Measurements from ENCODE around the gene RPTOR. TPM values are rescaled to one million over a fixed set of nuclear protein-coding genes. Genes with fewer than 3 reads are reported as not detected.
A peak's percentile ranks its signal among the peaks of the same experiment; 100 is the strongest.

The RPTOR gene
- total RNA-seq, 1 experiment from 2014 or later: 58.0 TPM

GRCh38 chr17:80497726-80498241 is 46.9 kb upstream of the RPTOR start:
- Histone ChIP-seq H3K9me3 (ENCODE audit: control insufficient read depth, insufficient read depth, low read depth, low read length) (no peaks in the 10 kb centered on the region), H3K4me1 (ENCODE audit: control insufficient read depth, insufficient read depth, low read length) (no peaks in the 10 kb centered on the region), H3K27me3 (ENCODE audit: control insufficient read depth, insufficient read depth, low read length) (no peaks in the 10 kb centered on the region), H3K27ac (ENCODE audit: low read length) (no peak overlapping the region), H3K36me3 (ENCODE audit: control insufficient read depth, insufficient read depth, low read length) (no peaks in the 10 kb centered on the region), H3K4me3 (ENCODE audit: low read depth in 2 of 2, low read length in 2 of 2) (no peak overlapping the region)
- intact Hi-C loops (cut with micrococcal nuclease; ENCODE audit: unreplicated experiment): no loop called here
- BruUV-seq (replicated peaks): no TSS peak
- ATAC-seq: no peak
- ChIA-PET POLR2A (interaction anchor here (0.6 kb wide), 1 partner anchor 936 kb away, joined by 4 read pairs; no protein-coding TSS in a partner anchor), CTCF (interaction anchor here (0.7 kb wide), 1 partner anchor 18 kb away, joined by 4 read pairs; no protein-coding TSS in a partner anchor)
- TF ChIP-seq SIN3A (IDR thresholded peaks at IDR 0.05; ENCODE audit: borderline replicate concordance, insufficient read depth, low read depth, low read length) (no peak), TCF7L2 (IDR thresholded peaks at IDR 0.05; ENCODE audit: low read depth, low read length) (no peak), POLR2AphosphoS5 (IDR thresholded peaks at IDR 0.05; ENCODE audit: low read depth, low read length) (no peak), REST (IDR thresholded peaks at IDR 0.05; ENCODE audit: insufficient read depth in 1 of 2, low read depth in 2 of 2, low read length in 1 of 2) (no peak), CTCF (IDR thresholded peaks at IDR 0.05) (no peak)
- DNase-seq (ENCODE audit: low read depth, low spot score): peak; percentile 8
- in situ Hi-C loops (cut with HindIII; ENCODE audit: low pct_unique_long_range_greater_than_20kb, low sequenced_read_pairs): no loop called here

- Histone ChIP-seq H3K27ac (ENCODE audit: low read length) (no peak overlapping the region), H3K27me3 (ENCODE audit: control insufficient read depth, insufficient read depth, low read length) (no peaks in the 10 kb centered on the region), H3K36me3 (ENCODE audit: control insufficient read depth, insufficient read depth, low read length) (no peaks in the 10 kb centered on the region), H3K4me1 (ENCODE audit: control insufficient read depth, insufficient read depth, low read length) (no peaks in the 10 kb centered on the region), H3K4me3 (ENCODE audit: low read depth in 2 of 2, low read length in 2 of 2) (no peak overlapping the region), H3K9me3 (ENCODE audit: control insufficient read depth, insufficient read depth, low read depth, low read length) (no peaks in the 10 kb centered on the region)
- CTCF ChIA-PET: interaction anchor here (0.7 kb wide), 1 partner anchor 18 kb away, joined by 4 read pairs; no protein-coding TSS in a partner anchor
- in situ Hi-C loops (cut with HindIII; ENCODE audit: low pct_unique_long_range_greater_than_20kb, low sequenced_read_pairs): no loop called here
- no TSS peak for BruUV-seq (replicated peaks)
- DNase-seq (ENCODE audit: low read depth, low spot score) (no peak), ATAC-seq (no peak)
- POLR2A ChIA-PET: interaction anchor here (0.6 kb wide), 1 partner anchor 23 kb away, joined by 4 read pairs; no protein-coding TSS in a partner anchor
- TF ChIP-seq POLR2AphosphoS5 (IDR thresholded peaks at IDR 0.05; ENCODE audit: low read depth, low read length) (no peak), REST (IDR thresholded peaks at IDR 0.05; ENCODE audit: insufficient read depth in 1 of 2, low read depth in 2 of 2, low read length in 1 of 2) (no peak)
- intact Hi-C loops (cut with micrococcal nuclease; ENCODE audit: unreplicated experiment): no loop called here
Observed at GRCh38 chr17:80498242-80498919, 46.3 kb upstream of the RPTOR start.
